Stimulated activated naive B cell treated with anti-CD40 and anti-IgM and Interleukin-4, amounts not matched to agents 10 μg/mL and 1 μg/mL and 100 μg/mL, for 72 hours (primary cell): Measurements from ENCODE around the gene TLE1.
A peak's percentile ranks its signal among the peaks of the same experiment; 100 is the strongest.

ENCODE experiments used
- ATAC-seq, 2 donors: fragments of 150-1000 bp; cut with Tn5 transposase; replicated peaks; 2 replicates each; pipeline ENCODE4 v1.10.0; 2021; ENCODE audit warnings: moderate library complexity in 1 of 2
- DNase-seq: peaks from one replicate; pipeline ENCODE4 v3.0.0; 2021
- H3K27ac Mint-ChIP-seq: one replicate; pipeline ENCODE4 v1.8.0; 2022; ENCODE audit warnings: mild to moderate bottlenecking, mixed read lengths
- H3K27me3 Mint-ChIP-seq, 2 donors: one replicate each; pipeline ENCODE4 v1.8.0; 2022; ENCODE audit warnings: mixed read lengths in 2 of 2
- H3K36me3 Mint-ChIP-seq, 2 donors: one replicate each; pipeline ENCODE4 v1.8.0; 2022; ENCODE audit warnings: mixed read lengths in 2 of 2, mild to moderate bottlenecking in 1 of 2
- H3K4me1 Mint-ChIP-seq, 2 donors: one replicate each; pipeline ENCODE4 v1.8.0; 2022; ENCODE audit warnings: mixed read lengths in 2 of 2, mild to moderate bottlenecking in 1 of 2
- H3K4me3 Mint-ChIP-seq, 2 donors: one replicate each; pipeline ENCODE4 v1.8.0; 2022; ENCODE audit warnings: mild to moderate bottlenecking in 2 of 2, mixed read lengths in 2 of 2, moderate library complexity in 1 of 2
- H3K9me3 Mint-ChIP-seq, 2 donors: one replicate each; pipeline ENCODE4 v1.8.0; 2022; ENCODE audit warnings: mixed read lengths in 2 of 2, mild to moderate bottlenecking in 1 of 2

TLE1 gene

DNA sequence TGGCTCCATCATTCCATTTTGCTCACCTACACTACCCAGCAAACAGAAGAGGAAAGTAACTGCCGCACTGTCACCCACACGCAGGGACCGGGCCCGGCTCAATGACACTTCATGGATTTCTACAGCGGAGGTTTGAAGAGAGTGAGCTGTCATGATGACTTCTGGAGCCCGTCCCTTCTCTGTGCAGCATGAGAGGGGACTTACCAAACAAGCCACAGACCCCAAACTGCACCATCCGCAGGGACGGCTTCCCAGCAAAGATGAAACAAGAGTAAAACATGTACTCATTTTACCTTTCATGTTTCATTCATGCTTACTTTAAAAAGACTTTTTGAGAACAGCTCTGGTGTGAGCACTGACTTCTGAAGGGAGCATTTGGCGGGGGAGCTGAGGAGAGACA lies 99.5 kb downstream of the TLE1 start:
- Mint-ChIP-seq H3K9me3 (peaks cover 3 to 4% of the 10 kb centered on the region in 2 donors), H3K27ac (peak overlapping the region; percentile 27), H3K27me3 (no peaks in the 10 kb centered on the region), H3K4me1 (peaks cover 17 to 20% of the 10 kb centered on the region in 2 donors), H3K36me3 (peaks cover 63 to 64% of the 10 kb centered on the region in 2 donors), H3K4me3 (no peak overlapping the region)
- DNase-seq = no peak
- no peak for ATAC-seq

DNA sequence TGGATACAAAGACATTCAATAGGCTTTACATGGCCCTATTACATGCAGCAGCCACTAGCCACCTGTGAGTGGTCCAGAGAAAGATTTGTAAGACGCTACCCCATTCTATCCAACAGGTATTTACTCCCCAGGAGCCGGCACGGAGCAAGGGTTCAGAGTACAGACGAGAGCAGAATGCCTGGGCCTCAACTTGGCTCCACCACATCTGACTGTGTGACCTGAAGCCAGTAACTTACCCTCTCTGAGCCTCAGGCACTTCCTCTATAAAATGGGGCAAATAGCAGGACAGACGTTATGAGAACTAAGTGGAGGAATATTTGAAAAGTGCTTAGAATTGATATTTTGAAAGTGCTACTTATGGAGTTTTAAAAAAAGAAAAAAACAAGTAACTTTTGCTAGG lies 100.0 kb downstream of the TLE1 start:
- Mint-ChIP-seq H3K27me3 (no peaks in the 10 kb centered on the region), H3K27ac (peak overlapping the region; percentile 75), H3K4me1 (peaks cover 13 to 16% of the 10 kb centered on the region in 2 donors), H3K9me3 (peaks cover 3 to 4% of the 10 kb centered on the region in 2 donors), H3K4me3 (no peak overlapping the region), H3K36me3 (peaks cover 60 to 64% of the 10 kb centered on the region in 2 donors)
- ATAC-seq (no peak), DNase-seq (no peak)

DNA sequence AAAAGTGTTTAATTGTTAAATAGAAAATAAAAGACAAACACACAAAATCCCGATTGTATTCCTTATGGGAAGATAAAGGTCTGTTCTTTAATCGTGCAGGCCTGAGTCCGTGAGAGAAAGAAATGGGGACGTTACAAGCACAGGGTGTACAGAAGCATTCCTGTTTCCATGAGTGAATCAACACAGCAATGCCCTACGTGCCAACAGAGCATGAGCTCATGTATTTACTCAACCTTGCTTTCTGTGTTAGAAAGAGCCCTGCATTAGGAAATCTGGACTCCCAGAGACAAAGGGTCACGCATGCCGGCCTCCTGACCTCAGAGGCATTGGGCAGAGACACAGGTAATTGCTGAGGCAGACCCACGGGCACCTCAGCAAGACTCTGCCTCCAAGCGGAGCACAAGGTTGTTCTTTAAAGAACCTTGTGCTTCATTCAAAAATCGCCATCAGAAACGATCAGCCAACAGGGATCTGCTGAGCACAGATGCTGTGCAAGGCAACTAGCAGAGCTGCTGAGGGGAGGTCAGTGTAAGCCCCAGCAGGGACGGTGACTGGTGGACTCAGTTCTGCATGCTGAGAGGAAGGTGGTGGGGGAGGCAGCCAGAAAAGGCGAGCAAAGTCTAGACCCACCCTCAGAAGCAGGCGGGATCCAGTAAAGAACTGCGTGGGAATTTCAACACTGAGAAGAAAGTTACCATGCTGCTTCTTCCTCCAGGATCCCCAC lies 101.0 kb downstream of the TLE1 start:
- peaks cover 0 to 2% of the 10 kb centered on the region in 2 donors for H3K9me3 Mint-ChIP-seq
- no peak for ATAC-seq
- H3K4me3 Mint-ChIP-seq = no peak overlapping the region
- peaks cover 6 to 7% of the 10 kb centered on the region in 2 donors for H3K4me1 Mint-ChIP-seq
- no peak overlapping the region for H3K27ac Mint-ChIP-seq
- no peak for DNase-seq
- peaks cover 55 to 57% of the 10 kb centered on the region in 2 donors for H3K36me3 Mint-ChIP-seq
- H3K27me3 Mint-ChIP-seq = no peaks in the 10 kb centered on the region

DNA sequence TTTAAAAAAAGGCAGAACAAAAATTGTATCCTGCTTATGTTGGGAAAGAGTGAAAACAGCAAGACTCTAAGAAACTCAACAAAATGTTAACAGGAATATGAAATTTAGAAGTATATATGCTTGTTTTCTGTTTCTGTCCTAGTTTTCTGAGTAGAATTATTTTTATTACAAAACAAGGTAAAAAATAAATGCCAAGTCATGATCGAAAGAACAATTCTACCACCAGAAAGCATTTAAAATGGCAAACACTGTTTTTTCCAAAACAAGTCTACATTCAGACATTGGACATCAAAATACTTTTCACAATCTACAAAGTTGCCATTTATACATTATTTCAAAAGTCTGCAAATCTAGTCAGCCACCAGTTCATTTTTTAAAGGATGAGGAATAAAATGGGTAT lies 102.6 kb downstream of the TLE1 start:
- H3K36me3 Mint-ChIP-seq = peaks cover 53 to 62% of the 10 kb centered on the region in 2 donors

DNA sequence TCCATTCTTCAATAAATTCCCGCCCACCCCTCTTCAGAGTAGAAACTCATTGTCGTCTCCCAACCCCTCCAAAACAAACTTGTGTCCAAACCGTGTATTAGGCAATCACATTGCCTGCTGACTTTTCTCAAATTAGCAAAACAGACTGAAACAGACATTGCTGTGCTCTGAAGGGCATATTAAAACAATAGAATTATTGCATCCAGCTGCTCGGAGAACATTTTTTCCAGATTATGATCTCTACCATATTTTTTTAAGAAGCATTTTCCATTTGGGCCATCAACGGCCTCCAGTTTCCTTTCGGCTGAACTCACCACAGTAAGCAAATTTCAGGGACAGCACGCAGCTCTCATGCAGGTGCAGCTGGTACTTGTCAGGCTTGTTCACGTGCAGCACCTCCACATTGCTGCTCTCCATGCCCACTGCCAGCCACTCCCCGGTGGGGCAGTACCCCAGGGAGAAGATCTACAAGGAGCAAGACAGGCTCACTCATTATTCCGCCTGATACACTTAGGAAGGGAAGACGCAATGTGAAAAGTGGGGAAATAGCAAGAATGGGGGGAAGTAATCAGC lies 104.1 kb downstream of the TLE1 start:
- H3K27me3 Mint-ChIP-seq = no peaks in the 10 kb centered on the region
- H3K4me1 Mint-ChIP-seq = peaks cover 0 to 2% of the 10 kb centered on the region in 2 donors
- DNase-seq = no peak
- no peak overlapping the region for H3K4me3 Mint-ChIP-seq
- H3K9me3 Mint-ChIP-seq = no peaks in the 10 kb centered on the region
- H3K36me3 Mint-ChIP-seq = peaks cover 52 to 63% of the 10 kb centered on the region in 2 donors
- H3K27ac Mint-ChIP-seq = no peak overlapping the region
- no peak for ATAC-seq

More for the DNA sequence above, 102.6 kb downstream of the TLE1 start:
- Mint-ChIP-seq H3K27me3 (no peaks in the 10 kb centered on the region), H3K27ac (no peak overlapping the region), H3K4me3 (no peak overlapping the region), H3K9me3 (no peaks in the 10 kb centered on the region), H3K4me1 (peaks cover 0 to 2% of the 10 kb centered on the region in 2 donors)
- ATAC-seq (no peak), DNase-seq (no peak)

DNA sequence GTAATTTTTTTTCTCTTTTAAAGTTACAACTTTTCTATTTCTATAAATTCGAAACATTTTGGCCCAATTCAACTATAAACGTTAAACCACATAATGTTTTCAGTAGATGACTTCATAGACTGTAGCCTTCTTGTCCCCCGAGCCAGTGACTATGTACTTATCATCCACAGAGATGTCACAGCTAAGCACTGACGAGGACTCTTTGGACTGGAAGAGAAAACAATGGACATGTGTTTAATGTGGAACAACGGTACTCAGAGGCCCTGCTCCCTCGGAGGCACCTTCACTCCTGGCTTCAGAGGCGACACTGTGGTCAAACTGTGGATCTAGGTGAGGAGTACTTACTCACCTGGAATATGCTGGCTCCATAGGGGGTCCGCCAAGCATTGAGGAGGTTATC lies 105.2 kb downstream of the TLE1 start:
- H3K27me3 Mint-ChIP-seq = no peaks in the 10 kb centered on the region
- no peak for ATAC-seq
- no peak for DNase-seq
- H3K4me3 Mint-ChIP-seq = no peak overlapping the region
- no peaks in the 10 kb centered on the region for H3K9me3 Mint-ChIP-seq
- peaks cover 0 to under 1% of the 10 kb centered on the region in 2 donors for H3K4me1 Mint-ChIP-seq
- H3K36me3 Mint-ChIP-seq = peaks cover 40 to 54% of the 10 kb centered on the region in 2 donors
- H3K27ac Mint-ChIP-seq = no peak overlapping the region

DNA sequence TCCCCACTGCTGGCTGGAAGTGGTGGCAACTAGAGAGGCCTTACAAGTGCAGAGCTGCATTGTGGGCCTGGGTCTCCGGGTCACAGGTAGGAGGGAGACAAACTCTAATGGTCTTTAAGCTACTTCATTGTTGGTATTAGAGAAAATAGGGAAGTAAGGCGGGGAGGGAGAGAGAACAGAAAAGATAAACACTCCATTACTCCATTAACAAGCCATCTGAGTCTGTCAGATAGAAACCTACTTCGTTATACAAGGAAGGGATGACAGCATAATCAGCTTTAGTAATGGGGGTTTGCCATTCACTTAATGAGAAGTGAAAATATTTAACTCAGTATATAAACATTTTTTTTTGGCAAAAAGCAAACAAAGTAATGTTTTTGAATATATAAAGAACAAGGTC lies 107.4 kb downstream of the TLE1 start:
- Mint-ChIP-seq H3K4me1 (peaks cover 0 to 5% of the 10 kb centered on the region in 2 donors), H3K9me3 (no peaks in the 10 kb centered on the region), H3K27ac (no peak overlapping the region), H3K27me3 (no peaks in the 10 kb centered on the region), H3K36me3 (peaks cover 31 to 43% of the 10 kb centered on the region in 2 donors), H3K4me3 (no peak overlapping the region)
- no peak for DNase-seq
- ATAC-seq = no peak

DNA sequence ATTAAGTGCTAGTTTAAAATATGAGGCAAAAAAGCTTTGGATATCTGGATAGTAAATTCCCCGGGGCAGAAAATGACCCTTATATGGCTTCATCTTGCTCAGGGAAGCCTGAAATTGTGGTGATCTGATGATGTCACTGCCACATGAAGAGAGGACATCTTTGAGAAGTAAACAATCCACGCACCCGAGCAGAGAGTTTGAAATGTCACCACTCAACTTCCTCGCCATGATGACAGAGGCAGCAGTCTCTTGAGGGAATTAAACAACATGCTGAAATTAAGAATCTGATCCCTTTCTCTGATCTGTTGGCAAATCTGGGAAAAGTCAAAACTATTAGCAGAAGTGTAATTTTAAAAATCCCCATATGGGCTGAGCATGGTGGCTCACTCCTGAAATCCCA lies 110.0 kb downstream of the TLE1 start:
- no peak for ATAC-seq
- no peak overlapping the region for H3K27ac Mint-ChIP-seq

DNA sequence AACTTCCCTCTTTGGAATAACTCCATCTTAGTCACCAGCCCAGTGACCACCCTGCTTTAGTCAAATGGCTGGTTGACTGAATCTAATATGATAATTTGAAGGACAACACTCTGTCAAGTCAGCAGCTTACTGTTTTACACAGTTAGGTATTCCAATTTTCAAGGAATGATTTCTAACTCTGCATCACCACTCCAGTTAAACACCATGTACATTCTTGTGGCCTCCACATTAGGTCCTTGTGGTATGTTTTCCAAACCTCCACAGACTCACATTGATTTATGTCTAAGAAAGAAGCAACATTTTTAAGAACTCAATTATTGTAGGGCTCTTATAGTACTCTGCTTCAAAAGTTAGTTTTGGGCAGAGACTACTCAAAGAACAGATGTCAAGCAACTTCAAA lies 110.7 kb downstream of the TLE1 start:
- H3K27me3 Mint-ChIP-seq = no peaks in the 10 kb centered on the region
- no peaks in the 10 kb centered on the region for H3K9me3 Mint-ChIP-seq
- H3K4me3 Mint-ChIP-seq = no peak overlapping the region
- ATAC-seq (no peak), DNase-seq (no peak)
- H3K4me1 Mint-ChIP-seq = peaks cover 9 to 23% of the 10 kb centered on the region in 2 donors
- peaks cover 25 to 40% of the 10 kb centered on the region in 2 donors for H3K36me3 Mint-ChIP-seq
- no peak overlapping the region for H3K27ac Mint-ChIP-seq

More for the DNA sequence above, 110.0 kb downstream of the TLE1 start:
- Mint-ChIP-seq H3K27me3 (no peaks in the 10 kb centered on the region), H3K9me3 (no peaks in the 10 kb centered on the region), H3K4me3 (no peak overlapping the region), H3K4me1 (peaks cover 5 to 15% of the 10 kb centered on the region in 2 donors), H3K36me3 (peaks cover 26 to 39% of the 10 kb centered on the region in 2 donors)
- DNase-seq = no peak

DNA sequence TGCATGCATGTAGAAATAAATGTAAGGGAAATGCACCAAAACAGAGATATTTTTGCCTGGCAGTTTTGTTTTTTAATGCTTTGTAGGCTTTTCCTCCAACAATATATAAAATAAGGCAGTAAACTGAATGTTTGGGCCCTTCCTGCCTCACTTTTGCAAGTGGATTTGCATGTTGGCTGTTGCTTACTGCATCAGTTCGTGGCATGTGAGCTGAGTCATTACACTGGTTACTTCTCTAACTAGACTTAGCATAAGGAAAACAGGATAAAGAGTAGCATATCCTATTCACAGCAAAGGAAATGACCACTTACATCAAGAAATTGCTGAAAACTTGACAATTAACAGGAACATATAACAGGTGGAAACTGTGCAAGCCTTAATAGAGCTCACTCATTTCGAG lies 113.4 kb downstream of the TLE1 start:
- no peaks in the 10 kb centered on the region for H3K27me3 Mint-ChIP-seq
- H3K9me3 Mint-ChIP-seq = no peaks in the 10 kb centered on the region
- peaks cover 16 to 25% of the 10 kb centered on the region in 2 donors for H3K36me3 Mint-ChIP-seq
- H3K27ac Mint-ChIP-seq = no peak overlapping the region
- DNase-seq (no peak), ATAC-seq (no peak)
- peaks cover 9 to 25% of the 10 kb centered on the region in 2 donors for H3K4me1 Mint-ChIP-seq
- H3K4me3 Mint-ChIP-seq = no peak overlapping the region

DNA sequence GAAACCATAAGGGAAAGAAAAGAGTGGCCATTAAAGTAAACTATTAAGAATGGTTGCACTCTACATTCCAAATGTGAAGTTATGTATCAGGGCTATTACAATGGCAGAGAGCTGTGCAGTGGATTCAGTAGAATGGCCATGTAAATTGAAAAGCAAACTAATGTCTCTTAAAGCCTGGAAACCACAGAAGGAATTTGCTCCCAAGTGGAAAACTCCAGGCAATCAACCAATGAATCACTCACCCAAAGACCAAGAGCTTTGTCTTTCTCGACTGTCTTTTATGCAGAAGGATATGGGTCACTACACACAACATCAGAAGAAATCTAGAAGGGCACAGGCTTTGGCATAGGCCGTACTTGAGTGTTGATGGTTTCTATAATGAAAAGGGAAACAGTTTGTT lies 114.9 kb downstream of the TLE1 start:
- H3K27me3 Mint-ChIP-seq = no peaks in the 10 kb centered on the region
- no peaks in the 10 kb centered on the region for H3K9me3 Mint-ChIP-seq
- no peak overlapping the region for H3K27ac Mint-ChIP-seq
- H3K4me3 Mint-ChIP-seq = no peak overlapping the region
- H3K36me3 Mint-ChIP-seq = peaks cover 15 to 20% of the 10 kb centered on the region in 2 donors
- H3K4me1 Mint-ChIP-seq = peaks cover 9 to 25% of the 10 kb centered on the region in 2 donors
- ATAC-seq = peak in 1 of 2 donors; percentile 50
- no peak for DNase-seq

DNA sequence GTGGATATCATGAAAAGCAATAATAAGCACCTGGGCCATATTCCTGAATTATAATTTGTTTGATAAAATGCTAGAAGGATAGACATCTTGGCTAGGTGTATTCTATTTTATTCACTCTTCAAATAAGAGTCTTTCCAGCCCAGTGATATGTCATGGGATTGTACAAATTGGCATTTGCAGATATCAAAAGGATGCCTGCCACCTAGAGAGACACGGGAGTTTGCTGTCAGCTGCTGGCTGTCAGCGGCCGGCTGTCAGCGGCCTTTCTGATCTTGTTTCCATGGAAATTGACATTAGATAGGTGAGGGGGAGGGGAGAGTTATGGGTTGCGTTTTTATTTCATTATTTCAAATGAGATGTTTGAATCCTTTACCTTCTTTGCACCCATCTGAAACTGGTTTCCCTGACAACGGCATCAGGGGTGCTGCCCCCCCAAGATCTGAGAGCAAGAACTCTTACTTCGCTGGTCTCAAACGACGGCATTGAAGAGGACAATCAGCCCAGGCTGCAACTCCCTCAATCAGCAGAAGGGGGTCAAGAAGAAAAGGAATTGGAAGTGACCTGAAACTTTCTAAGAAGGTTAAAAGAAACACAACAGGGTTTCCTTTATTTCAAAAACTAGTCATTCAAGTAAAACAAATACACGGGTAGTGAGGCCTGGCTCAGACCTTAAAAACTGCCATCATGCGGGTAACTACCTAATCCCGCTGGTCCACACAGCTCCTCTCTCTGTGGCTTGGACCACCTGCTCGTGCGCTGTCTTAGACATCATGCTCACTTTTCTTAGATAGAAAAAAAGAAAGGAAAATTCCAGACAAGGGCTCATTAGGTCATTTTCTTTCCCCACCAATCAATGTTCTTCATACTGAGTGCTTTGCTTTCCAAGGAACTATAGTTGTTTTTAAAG lies 115.7 kb downstream of the TLE1 start:
- no peak overlapping the region for H3K27ac Mint-ChIP-seq
- no peaks in the 10 kb centered on the region for H3K27me3 Mint-ChIP-seq
- peaks cover 12 to 20% of the 10 kb centered on the region in 2 donors for H3K36me3 Mint-ChIP-seq
- H3K4me3 Mint-ChIP-seq = no peak overlapping the region
- H3K4me1 Mint-ChIP-seq = peaks cover 9 to 24% of the 10 kb centered on the region in 2 donors
- DNase-seq (no peak), ATAC-seq (no peak)
- no peaks in the 10 kb centered on the region for H3K9me3 Mint-ChIP-seq

DNA sequence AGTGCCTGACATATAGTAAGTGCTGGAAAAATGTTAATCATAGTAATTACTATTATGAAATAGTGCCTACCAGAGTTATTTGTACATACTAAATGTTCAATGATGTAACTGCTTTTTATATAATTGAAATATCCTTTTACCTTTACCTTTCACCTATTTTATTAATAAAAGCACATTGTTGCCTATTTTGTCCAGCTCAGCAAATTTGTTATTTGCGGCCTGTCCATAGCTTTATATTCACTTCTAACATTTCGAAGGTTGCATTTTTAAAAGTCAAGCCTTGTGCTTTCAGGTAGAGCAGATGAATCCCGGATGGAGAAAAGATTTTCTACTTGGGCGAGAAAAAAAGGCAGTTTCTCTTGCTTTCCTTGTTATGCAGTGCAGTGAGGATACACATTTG lies 119.3 kb downstream of the TLE1 start:
- Mint-ChIP-seq H3K36me3 (peaks cover 3 to 5% of the 10 kb centered on the region in 2 donors), H3K4me1 (peaks cover 7 to 15% of the 10 kb centered on the region in 2 donors), H3K27ac (no peak overlapping the region), H3K27me3 (peaks cover 0 to under 1% of the 10 kb centered on the region in 2 donors), H3K9me3 (no peaks in the 10 kb centered on the region), H3K4me3 (no peak overlapping the region)
- DNase-seq (no peak), ATAC-seq (no peak)

DNA sequence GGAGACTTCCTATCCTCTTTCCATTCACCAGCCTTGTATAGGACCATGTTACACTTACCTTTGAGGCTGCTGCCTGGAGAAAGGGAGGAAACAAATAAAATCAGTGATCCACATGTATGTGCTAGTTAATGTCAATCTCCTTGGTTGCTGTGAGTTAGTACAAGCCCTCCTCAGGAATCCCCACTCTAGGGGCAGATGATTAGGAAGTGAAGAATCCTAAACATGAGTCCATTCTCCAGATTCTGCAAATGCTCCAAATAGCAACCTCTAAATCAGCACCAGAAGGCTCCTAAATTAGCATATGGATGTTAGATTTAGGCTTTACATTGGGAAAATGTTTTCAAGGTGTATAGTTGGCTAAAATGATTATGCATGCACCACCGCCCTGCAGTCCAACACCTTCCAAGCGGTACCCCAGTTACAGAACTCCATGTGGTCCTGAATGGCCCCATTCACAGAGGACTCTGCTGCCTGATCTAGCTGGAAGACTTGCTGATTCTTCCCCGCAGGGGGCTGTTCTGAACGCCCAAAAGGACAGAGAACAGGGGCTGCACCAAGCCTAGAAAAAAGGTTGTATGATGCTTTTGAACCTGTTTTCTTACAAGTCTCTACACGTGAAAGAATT lies 123.2 kb downstream of the TLE1 start:
- no peak overlapping the region for H3K27ac Mint-ChIP-seq
- peaks cover 2 to 3% of the 10 kb centered on the region in 2 donors for H3K4me1 Mint-ChIP-seq
- H3K27me3 Mint-ChIP-seq = peaks cover 0 to 12% of the 10 kb centered on the region in 2 donors
- ATAC-seq = no peak
- H3K36me3 Mint-ChIP-seq = peaks cover 4 to 5% of the 10 kb centered on the region in 2 donors
- no peak for DNase-seq
- H3K9me3 Mint-ChIP-seq = peaks cover 0 to 8% of the 10 kb centered on the region in 2 donors
- no peak overlapping the region for H3K4me3 Mint-ChIP-seq
